Keratinocyte (primary cell): ENCODE measurements around the gene ZFP1. TPM values are rescaled to one million over a fixed set of nuclear protein-coding genes. Genes with fewer than 3 reads are reported as not detected.

Source experiments
- DNase-seq: peaks from one replicate; pipeline ENCODE4 v3.0.0-alpha.2; 2011; ENCODE audit warnings: low read depth, missing footprints, low spot score
- FAIRE-seq: peaks from 2 replicates; lab custom pipeline; 2011; peaks lifted over from hg19 to GRCh38; lab: Jason Lieb, UNC
- H2AFZ ChIP-seq: 2 replicates; pipeline ENCODE4 v1.6.0; 2012; ENCODE audit warnings: low read length, control low read depth, inconsistent platforms; ENCODE audit not compliant: control insufficient read depth
- H3K27ac ChIP-seq: 2 replicates; pipeline ENCODE4 v1.5.1; 2011; ENCODE audit warnings: low read length; ENCODE audit not compliant: control insufficient read depth, insufficient read depth
- H3K27me3 ChIP-seq: 3 replicates; pipeline ENCODE4 v1.6.0; 2011; ENCODE audit warnings: low read length; ENCODE audit not compliant: control insufficient read depth, insufficient read depth; ENCODE audit errors: extremely low read depth
- H3K36me3 ChIP-seq, 2 experiments: 2 replicates in 1 of 2; 3 replicates in 1 of 2; pipeline ENCODE4 v1.5.1; 2011; ENCODE audit warnings: low read length in 2 of 2, mild to moderate bottlenecking in 1 of 2; ENCODE audit not compliant: control insufficient read depth in 2 of 2, insufficient read depth in 2 of 2; ENCODE audit errors: extremely low read depth in 1 of 2
- H3K4me1 ChIP-seq: 3 replicates; pipeline ENCODE4 v1.5.1; 2011; ENCODE audit warnings: low read length; ENCODE audit not compliant: control insufficient read depth, insufficient read depth; ENCODE audit errors: extremely low read depth
- H3K4me2 ChIP-seq: 3 replicates; pipeline ENCODE4 v1.6.0; 2011; ENCODE audit warnings: low read depth, low read length; ENCODE audit not compliant: control insufficient read depth, insufficient read depth; ENCODE audit errors: extremely low read depth
- H3K4me3 ChIP-seq, 3 experiments: fragments of 200-600 bp in 1 of 3; sonication (generic) in 1 of 3; 2 replicates in 2 of 3; 3 replicates in 1 of 3; pipeline ENCODE4 v1.5.1; 2011 to 2016; ENCODE audit warnings: low read length in 3 of 3, mild to moderate bottlenecking in 3 of 3, control low read depth in 2 of 3, inconsistent platforms in 1 of 3, low read depth in 1 of 3, mixed read lengths in 1 of 3, mixed run types in 1 of 3, moderate library complexity in 1 of 3; ENCODE audit not compliant: control insufficient read depth in 2 of 3, insufficient read depth in 2 of 3; ENCODE audit errors: extremely low read depth in 1 of 3
- H3K79me2 ChIP-seq: 2 replicates; pipeline ENCODE4 v1.6.0; 2012; ENCODE audit warnings: low read length; ENCODE audit not compliant: control insufficient read depth, insufficient read depth
- H3K9ac ChIP-seq: 3 replicates; pipeline ENCODE4 v1.6.0; 2011; ENCODE audit warnings: low read length; ENCODE audit not compliant: control insufficient read depth, insufficient read depth; ENCODE audit errors: extremely low read depth
- H3K9me1 ChIP-seq: 3 replicates; pipeline ENCODE4 v1.6.0; 2011; ENCODE audit warnings: low read length; ENCODE audit not compliant: control insufficient read depth, insufficient read depth; ENCODE audit errors: extremely low read depth
- H3K9me3 ChIP-seq: 2 replicates; pipeline ENCODE4 v1.5.1; 2012; ENCODE audit warnings: low read depth, low read length; ENCODE audit not compliant: control insufficient read depth
- H4K20me1 ChIP-seq: 3 replicates; pipeline ENCODE4 v1.6.0; 2011; ENCODE audit warnings: low read length; ENCODE audit not compliant: control insufficient read depth, insufficient read depth; ENCODE audit errors: extremely low read depth
- CTCF ChIP-seq, 3 experiments: IDR thresholded peaks in 1 of 3; conservative IDR thresholded peaks in 1 of 3; optimal IDR thresholded peaks in 1 of 3; 2 replicates in 2 of 3; 3 replicates in 1 of 3; pipeline versions ENCODE3 to v1.5.1; 2011; ENCODE audit warnings: low read length in 3 of 3, mild to moderate bottlenecking in 3 of 3, moderate library complexity in 2 of 3, control low read depth in 1 of 3, inconsistent platforms in 1 of 3; ENCODE audit not compliant: insufficient read depth in 2 of 3; ENCODE audit errors: extremely low read depth in 1 of 3
- EZH2 ChIP-seq: IDR thresholded peaks from one replicate; pipeline ENCODE4 v1.6.1; 2012; ENCODE audit warnings: inconsistent platforms, mild to moderate bottlenecking, low read length, moderate library complexity
- dilution Hi-C: fragments of 300-500 bp; cut with MboI; formaldehyde crosslinking; loops from one replicate; pipeline ENCODE4 v1.7.0; 2020; ENCODE audit warnings: low sequenced_read_pairs; ENCODE audit not compliant: extremely low pct_ligation_motif_present
- polyA plus RNA-seq, 5 experiments: library from polyadenylated mRNA; depleted of rRNA in 3 of 5; stranded (reverse) in 3 of 5; stranded (forward) in 1 of 5; unstranded in 1 of 5; fragments of >200 nt; gene quantifications; 1 replicate in 1 of 5; 2 replicates in 3 of 5; 3 replicates in 1 of 5; pipeline versions ENCODE4 v1.2.1 to v1.2.3, GENCODE V29; 2011 to 2012; ENCODE audit warnings: missing spikeins in 2 of 5, low read depth in 1 of 5, low replicate concordance in 1 of 5

Gene ZFP1
- polyA plus RNA-seq, 1 donor (not counting 4 experiments of a cell fraction or from before 2014, with no cell fraction given), result 8.6 TPM

GRCh38 chr16:75216127-75216526 is 67.8 kb downstream of the ZFP1 start:
- no peaks in the 10 kb centered on the region for H3K36me3 ChIP-seq
- no peak overlapping the region for H3K9ac ChIP-seq
- H2AFZ ChIP-seq, result no peak overlapping the region
- FAIRE-seq (no peak), DNase-seq (no peak)
- dilution Hi-C loops, result no loop called here
- H3K27me3 ChIP-seq, result no peaks in the 10 kb centered on the region
- no peaks in the 10 kb centered on the region for H3K4me1 ChIP-seq
- TF ChIP-seq EZH2 (no peak), CTCF (optimal IDR thresholded peaks at IDR 0.05 in 1 of 3, IDR thresholded peaks at IDR 0.05 in 1 of 3, conservative IDR thresholded peaks at IDR 0.05 in 1 of 3; ENCODE audit: extremely low read depth in 1 of 3, insufficient read depth in 2 of 3, low read length in 3 of 3) (no peak)
- H4K20me1 ChIP-seq, result no peaks in the 10 kb centered on the region
- H3K9me1 ChIP-seq, result no peaks in the 10 kb centered on the region
- H3K27ac ChIP-seq, result no peak overlapping the region
- no peaks in the 10 kb centered on the region for H3K79me2 ChIP-seq
- H3K4me2 ChIP-seq, result no peak overlapping the region
- H3K9me3 ChIP-seq, result no peaks in the 10 kb centered on the region
- no peak overlapping the region for H3K4me3 ChIP-seq

- no peak overlapping the region for H3K27ac ChIP-seq
- FAIRE-seq, result no peak
- TF ChIP-seq EZH2 (no peak), CTCF (optimal IDR thresholded peaks at IDR 0.05 in 1 of 3, IDR thresholded peaks at IDR 0.05 in 1 of 3, conservative IDR thresholded peaks at IDR 0.05 in 1 of 3; ENCODE audit: extremely low read depth in 1 of 3, insufficient read depth in 2 of 3, low read length in 3 of 3) (no peak)
These were observed 68.3 kb downstream of the ZFP1 start for GRCh38 chr16:75216576-75216975.

More at GRCh38 chr16:75216576-75216975, 68.3 kb downstream of the ZFP1 start:
- H3K4me3 ChIP-seq, result no peak overlapping the region
- H3K4me1 ChIP-seq, result no peaks in the 10 kb centered on the region
- DNase-seq, result no peak
- dilution Hi-C loops, result no loop called here
- H2AFZ ChIP-seq, result no peak overlapping the region
- H3K36me3 ChIP-seq, result no peaks in the 10 kb centered on the region
- H3K79me2 ChIP-seq, result no peaks in the 10 kb centered on the region
- H4K20me1 ChIP-seq, result no peaks in the 10 kb centered on the region
- no peak overlapping the region for H3K4me2 ChIP-seq
- H3K27me3 ChIP-seq, result no peaks in the 10 kb centered on the region
- no peak overlapping the region for H3K9ac ChIP-seq
- H3K9me1 ChIP-seq, result no peaks in the 10 kb centered on the region
- no peaks in the 10 kb centered on the region for H3K9me3 ChIP-seq
